WI38 (cell line): ENCODE measurements around the gene GRSF1.
A peak's percentile ranks its signal among the peaks of the same experiment; 100 is the strongest.

Experiments used
- H3K4me3 ChIP-seq: 2 replicates; pipeline ENCODE4 v1.5.1; 2011; ENCODE audit warnings: low read depth, mild to moderate bottlenecking, control low read depth, low read length
- CTCF ChIP-seq: IDR thresholded peaks from 2 replicates; pipeline ENCODE4 v1.5.1; 2012; ENCODE audit warnings: low read depth, mild to moderate bottlenecking, control low read depth, low read length

GRSF1 gene

GRCh38 chr4:70839589-70840093 lies at the start of gene GRSF1:
Gene GRSF1 (minus strand): TSS chr4:70839890. CDS start chr4:70839827, 63 bp downstream.
- no peak for TF ChIP-seq CTCF
- H3K4me3 ChIP-seq: peak within 1 kb of the TSS; percentile 95

- H3K4me3 ChIP-seq: no peak overlapping the region
- TF ChIP-seq CTCF: no peak
Observed at GRCh38 chr4:70885174-70885573, 45.5 kb upstream of the GRSF1 start.

- no peak for TF ChIP-seq CTCF
- no peak overlapping the region for H3K4me3 ChIP-seq
Observed at GRCh38 chr4:70880739-70881138, 41.0 kb upstream of the GRSF1 start.

- no peak for TF ChIP-seq CTCF
- H3K4me3 ChIP-seq: no peak overlapping the region
Observed at GRCh38 chr4:70877556-70877955, 37.9 kb upstream of the GRSF1 start.

- no peak overlapping the region for H3K4me3 ChIP-seq
- TF ChIP-seq CTCF: no peak
Observed at GRCh38 chr4:70874268-70875156, 34.8 kb upstream of the GRSF1 start.

GRCh38 chr4:70873216-70873615 lies 33.5 kb upstream of the GRSF1 start:
- TF ChIP-seq CTCF: no peak
- H3K4me3 ChIP-seq: no peak overlapping the region

- TF ChIP-seq CTCF: no peak
- no peak overlapping the region for H3K4me3 ChIP-seq
Observed at GRCh38 chr4:70868778-70869177, 29.1 kb upstream of the GRSF1 start.
